ENCODE measurements around the gene CUEDC1.

The CUEDC1 gene

GRCh38 chr17:57874434-57875289, 80.5 kb downstream of the CUEDC1 start:
- DNase-seq, result no peak

- DNase-seq, result no peak
Observed at GRCh38 chr17:57874058-57874419, 81.2 kb downstream of the CUEDC1 start.

GRCh38 chr17:57873261-57874057, 81.8 kb downstream of the CUEDC1 start:
- DNase-seq, result no peak

GRCh38 chr17:57872536-57872935, 82.7 kb downstream of the CUEDC1 start:
- DNase-seq, result no peak

- no peak for DNase-seq
Observed at GRCh38 chr17:57871863-57872262, 83.3 kb downstream of the CUEDC1 start.

GRCh38 chr17:57871155-57871554, 84.1 kb downstream of the CUEDC1 start:
- no peak for DNase-seq

GRCh38 chr17:57870283-57870635, 85.0 kb downstream of the CUEDC1 start:
- no peak for DNase-seq

- DNase-seq, result no peak
Observed at GRCh38 chr17:57869617-57870282, 85.5 kb downstream of the CUEDC1 start.

- no peak for DNase-seq
Observed at GRCh38 chr17:57868910-57869616, 86.1 kb downstream of the CUEDC1 start.

GRCh38 chr17:57868007-57868909, 87.0 kb downstream of the CUEDC1 start:
- no peak for DNase-seq

- DNase-seq, result no peak
Observed at GRCh38 chr17:57867126-57867525, 88.1 kb downstream of the CUEDC1 start.

GRCh38 chr17:57866723-57867122, 88.5 kb downstream of the CUEDC1 start:
- DNase-seq, result no peak

- DNase-seq, result no peak
Observed at GRCh38 chr17:57866319-57866718, 88.9 kb downstream of the CUEDC1 start.

GRCh38 chr17:57864273-57864672, 90.9 kb downstream of the CUEDC1 start:
- no peak for DNase-seq

GRCh38 chr17:57862694-57863667, 92.2 kb downstream of the CUEDC1 start:
- DNase-seq, result no peak

- no peak for DNase-seq
Observed at GRCh38 chr17:57861790-57862693, 93.2 kb downstream of the CUEDC1 start.

GRCh38 chr17:57861000-57861789, 94.0 kb downstream of the CUEDC1 start:
- DNase-seq, result no peak

- peak; percentile 84 for DNase-seq
Observed at GRCh38 chr17:57860414-57860999, 94.7 kb downstream of the CUEDC1 start.
